ENCODE data around the gene GTPBP2. TPM values are rescaled to one million over a fixed set of nuclear protein-coding genes. Genes with fewer than 3 reads are reported as not detected.

Gene GTPBP2
- total and polyA plus RNA-seq, 10 of the 15 experiments (the other 5 are each of a cell fraction or from before 2014, with no cell fraction given), result 5.9 to 63.4 (median 39.8) TPM

DNA sequence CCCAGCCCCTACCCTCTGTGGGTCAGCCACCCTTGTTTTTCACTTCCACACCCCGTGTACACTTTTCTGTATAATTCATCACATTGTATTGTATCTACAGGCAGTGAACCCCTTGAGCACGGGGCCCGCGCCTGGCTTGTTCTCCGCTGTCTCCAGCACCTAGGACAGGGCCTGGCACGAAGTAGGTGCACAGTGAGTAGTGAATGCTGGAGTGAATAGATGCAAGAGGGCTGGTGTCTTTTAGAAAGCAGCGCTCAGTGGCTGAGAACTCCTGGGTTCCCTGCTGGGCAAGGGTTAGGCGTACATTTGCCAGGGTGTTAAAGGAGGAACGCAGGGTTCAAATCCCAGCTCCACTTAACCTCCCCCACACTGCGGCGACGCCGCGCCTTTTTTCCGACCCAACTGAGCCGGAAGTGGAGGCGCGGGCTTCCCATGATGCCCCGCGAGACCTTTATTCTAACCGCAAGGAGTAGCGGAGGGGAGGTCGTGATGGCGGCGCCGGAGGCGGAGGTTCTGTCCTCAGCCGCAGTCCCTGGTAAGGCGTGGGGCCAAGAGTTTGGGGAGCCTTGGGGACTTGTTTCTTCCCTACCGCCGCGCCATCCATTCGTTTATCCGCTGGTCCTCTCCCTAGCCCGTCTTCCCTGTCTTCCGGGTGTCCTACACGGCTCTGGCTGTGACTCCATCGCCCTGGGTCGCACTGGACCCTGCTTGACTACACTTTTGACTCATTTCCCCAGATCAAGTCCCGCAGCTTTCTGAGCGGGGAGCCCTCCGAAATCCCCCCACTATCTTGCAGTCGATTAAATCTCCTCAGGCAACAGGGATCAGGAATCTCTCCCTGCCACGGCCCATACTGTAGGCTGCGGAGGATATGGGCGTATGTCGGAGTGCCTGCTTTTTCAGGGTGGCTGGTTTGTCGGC is 6.6 kb upstream of the GTPBP2 start, which contains the start of gene MAD2L1BP (continued):
- TF ChIP-seq, protein P1, sequence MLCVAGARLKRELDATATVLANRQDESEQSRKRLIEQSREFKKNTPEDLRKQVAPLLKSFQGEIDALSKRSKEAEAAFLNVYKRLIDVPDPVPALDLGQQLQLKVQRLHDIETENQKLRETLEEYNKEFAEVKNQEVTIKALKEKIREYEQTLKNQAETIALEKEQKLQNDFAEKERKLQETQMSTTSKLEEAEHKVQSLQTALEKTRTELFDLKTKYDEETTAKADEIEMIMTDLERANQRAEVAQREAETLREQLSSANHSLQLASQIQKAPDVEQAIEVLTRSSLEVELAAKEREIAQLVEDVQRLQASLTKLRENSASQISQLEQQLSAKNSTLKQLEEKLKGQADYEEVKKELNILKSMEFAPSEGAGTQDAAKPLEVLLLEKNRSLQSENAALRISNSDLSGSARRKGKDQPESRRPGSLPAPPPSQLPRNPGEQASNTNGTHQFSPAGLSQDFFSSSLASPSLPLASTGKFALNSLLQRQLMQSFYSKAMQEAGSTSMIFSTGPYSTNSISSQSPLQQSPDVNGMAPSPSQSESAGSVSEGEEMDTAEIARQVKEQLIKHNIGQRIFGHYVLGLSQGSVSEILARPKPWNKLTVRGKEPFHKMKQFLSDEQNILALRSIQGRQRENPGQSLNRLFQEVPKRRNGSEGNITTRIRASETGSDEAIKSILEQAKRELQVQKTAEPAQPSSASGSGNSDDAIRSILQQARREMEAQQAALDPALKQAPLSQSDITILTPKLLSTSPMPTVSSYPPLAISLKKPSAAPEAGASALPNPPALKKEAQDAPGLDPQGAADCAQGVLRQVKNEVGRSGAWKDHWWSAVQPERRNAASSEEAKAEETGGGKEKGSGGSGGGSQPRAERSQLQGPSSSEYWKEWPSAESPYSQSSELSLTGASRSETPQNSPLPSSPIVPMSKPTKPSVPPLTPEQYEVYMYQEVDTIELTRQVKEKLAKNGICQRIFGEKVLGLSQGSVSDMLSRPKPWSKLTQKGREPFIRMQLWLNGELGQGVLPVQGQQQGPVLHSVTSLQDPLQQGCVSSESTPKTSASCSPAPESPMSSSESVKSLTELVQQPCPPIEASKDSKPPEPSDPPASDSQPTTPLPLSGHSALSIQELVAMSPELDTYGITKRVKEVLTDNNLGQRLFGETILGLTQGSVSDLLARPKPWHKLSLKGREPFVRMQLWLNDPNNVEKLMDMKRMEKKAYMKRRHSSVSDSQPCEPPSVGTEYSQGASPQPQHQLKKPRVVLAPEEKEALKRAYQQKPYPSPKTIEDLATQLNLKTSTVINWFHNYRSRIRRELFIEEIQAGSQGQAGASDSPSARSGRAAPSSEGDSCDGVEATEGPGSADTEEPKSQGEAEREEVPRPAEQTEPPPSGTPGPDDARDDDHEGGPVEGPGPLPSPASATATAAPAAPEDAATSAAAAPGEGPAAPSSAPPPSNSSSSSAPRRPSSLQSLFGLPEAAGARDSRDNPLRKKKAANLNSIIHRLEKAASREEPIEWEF (IDR thresholded peaks at IDR 0.05; ENCODE audit: insufficient replicate concordance, low read depth, low read length), result no peak
- TF ChIP-seq SIN3A (IDR thresholded peaks at IDR 0.05; ENCODE audit: low read depth, low read length) (peak; percentile 77), HDAC2 (IDR thresholded peaks at IDR 0.05) (no peak), GATAD2B (conservative IDR thresholded peaks at IDR 0.05; ENCODE audit: low read depth) (peak; percentile 94), CHD2 (IDR thresholded peaks at IDR 0.05; ENCODE audit: borderline replicate concordance, low read depth, low read length) (peak; percentile 58; the same call in 1 of the 2 replicates), KLF5 (IDR thresholded peaks at IDR 0.05; ENCODE audit: partially characterized antibody) (no peak)
- TF ChIP-seq, protein P2, sequence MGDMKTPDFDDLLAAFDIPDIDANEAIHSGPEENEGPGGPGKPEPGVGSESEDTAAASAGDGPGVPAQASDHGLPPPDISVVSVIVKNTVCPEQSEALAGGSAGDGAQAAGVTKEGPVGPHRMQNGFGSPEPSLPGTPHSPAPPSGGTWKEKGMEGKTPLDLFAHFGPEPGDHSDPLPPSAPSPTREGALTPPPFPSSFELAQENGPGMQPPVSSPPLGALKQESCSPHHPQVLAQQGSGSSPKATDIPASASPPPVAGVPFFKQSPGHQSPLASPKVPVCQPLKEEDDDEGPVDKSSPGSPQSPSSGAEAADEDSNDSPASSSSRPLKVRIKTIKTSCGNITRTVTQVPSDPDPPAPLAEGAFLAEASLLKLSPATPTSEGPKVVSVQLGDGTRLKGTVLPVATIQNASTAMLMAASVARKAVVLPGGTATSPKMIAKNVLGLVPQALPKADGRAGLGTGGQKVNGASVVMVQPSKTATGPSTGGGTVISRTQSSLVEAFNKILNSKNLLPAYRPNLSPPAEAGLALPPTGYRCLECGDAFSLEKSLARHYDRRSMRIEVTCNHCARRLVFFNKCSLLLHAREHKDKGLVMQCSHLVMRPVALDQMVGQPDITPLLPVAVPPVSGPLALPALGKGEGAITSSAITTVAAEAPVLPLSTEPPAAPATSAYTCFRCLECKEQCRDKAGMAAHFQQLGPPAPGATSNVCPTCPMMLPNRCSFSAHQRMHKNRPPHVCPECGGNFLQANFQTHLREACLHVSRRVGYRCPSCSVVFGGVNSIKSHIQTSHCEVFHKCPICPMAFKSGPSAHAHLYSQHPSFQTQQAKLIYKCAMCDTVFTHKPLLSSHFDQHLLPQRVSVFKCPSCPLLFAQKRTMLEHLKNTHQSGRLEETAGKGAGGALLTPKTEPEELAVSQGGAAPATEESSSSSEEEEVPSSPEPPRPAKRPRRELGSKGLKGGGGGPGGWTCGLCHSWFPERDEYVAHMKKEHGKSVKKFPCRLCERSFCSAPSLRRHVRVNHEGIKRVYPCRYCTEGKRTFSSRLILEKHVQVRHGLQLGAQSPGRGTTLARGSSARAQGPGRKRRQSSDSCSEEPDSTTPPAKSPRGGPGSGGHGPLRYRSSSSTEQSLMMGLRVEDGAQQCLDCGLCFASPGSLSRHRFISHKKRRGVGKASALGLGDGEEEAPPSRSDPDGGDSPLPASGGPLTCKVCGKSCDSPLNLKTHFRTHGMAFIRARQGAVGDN (IDR thresholded peaks at IDR 0.05), result peak; percentile 92
- TF ChIP-seq, protein P3, sequence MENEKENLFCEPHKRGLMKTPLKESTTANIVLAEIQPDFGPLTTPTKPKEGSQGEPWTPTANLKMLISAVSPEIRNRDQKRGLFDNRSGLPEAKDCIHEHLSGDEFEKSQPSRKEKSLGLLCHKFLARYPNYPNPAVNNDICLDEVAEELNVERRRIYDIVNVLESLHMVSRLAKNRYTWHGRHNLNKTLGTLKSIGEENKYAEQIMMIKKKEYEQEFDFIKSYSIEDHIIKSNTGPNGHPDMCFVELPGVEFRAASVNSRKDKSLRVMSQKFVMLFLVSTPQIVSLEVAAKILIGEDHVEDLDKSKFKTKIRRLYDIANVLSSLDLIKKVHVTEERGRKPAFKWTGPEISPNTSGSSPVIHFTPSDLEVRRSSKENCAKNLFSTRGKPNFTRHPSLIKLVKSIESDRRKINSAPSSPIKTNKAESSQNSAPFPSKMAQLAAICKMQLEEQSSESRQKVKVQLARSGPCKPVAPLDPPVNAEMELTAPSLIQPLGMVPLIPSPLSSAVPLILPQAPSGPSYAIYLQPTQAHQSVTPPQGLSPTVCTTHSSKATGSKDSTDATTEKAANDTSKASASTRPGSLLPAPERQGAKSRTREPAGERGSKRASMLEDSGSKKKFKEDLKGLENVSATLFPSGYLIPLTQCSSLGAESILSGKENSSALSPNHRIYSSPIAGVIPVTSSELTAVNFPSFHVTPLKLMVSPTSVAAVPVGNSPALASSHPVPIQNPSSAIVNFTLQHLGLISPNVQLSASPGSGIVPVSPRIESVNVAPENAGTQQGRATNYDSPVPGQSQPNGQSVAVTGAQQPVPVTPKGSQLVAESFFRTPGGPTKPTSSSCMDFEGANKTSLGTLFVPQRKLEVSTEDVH (IDR thresholded peaks at IDR 0.05; ENCODE audit: low read depth, partially characterized antibody), result no peak
- TF ChIP-seq, protein P4, sequence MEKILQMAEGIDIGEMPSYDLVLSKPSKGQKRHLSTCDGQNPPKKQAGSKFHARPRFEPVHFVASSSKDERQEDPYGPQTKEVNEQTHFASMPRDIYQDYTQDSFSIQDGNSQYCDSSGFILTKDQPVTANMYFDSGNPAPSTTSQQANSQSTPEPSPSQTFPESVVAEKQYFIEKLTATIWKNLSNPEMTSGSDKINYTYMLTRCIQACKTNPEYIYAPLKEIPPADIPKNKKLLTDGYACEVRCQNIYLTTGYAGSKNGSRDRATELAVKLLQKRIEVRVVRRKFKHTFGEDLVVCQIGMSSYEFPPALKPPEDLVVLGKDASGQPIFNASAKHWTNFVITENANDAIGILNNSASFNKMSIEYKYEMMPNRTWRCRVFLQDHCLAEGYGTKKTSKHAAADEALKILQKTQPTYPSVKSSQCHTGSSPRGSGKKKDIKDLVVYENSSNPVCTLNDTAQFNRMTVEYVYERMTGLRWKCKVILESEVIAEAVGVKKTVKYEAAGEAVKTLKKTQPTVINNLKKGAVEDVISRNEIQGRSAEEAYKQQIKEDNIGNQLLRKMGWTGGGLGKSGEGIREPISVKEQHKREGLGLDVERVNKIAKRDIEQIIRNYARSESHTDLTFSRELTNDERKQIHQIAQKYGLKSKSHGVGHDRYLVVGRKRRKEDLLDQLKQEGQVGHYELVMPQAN (conservative IDR thresholded peaks at IDR 0.05), result peak; percentile 85

Measured in GM12878 (cell line).